Activated T-helper 1 cell treated with anti-CD3 and anti-CD28 coated beads, Interleukin-12 subunit alpha, Interleukin-12 subunit beta, Interleukin-2, Interleukin-4 antibody, amounts not matched to agents 30 ng/mL and 10 ng/mL and 1 ng/mL, durations not matched to agents 14 hours and 24 hours and 36 hours (primary cell): ENCODE data around the gene F7. TPM values are rescaled to one million over a fixed set of nuclear protein-coding genes. Genes with fewer than 3 reads are reported as not detected.

Source experiments
- DNase-seq: peaks from one replicate; pipeline ENCODE4 v3.0.0; 2021; ENCODE audit warnings: low spot score
- H3K27ac Mint-ChIP-seq: one replicate; pipeline ENCODE4 v1.8.0; 2021; ENCODE audit warnings: mild to moderate bottlenecking, mixed read lengths
- H3K27me3 Mint-ChIP-seq: one replicate; pipeline ENCODE4 v1.8.0; 2022; ENCODE audit warnings: mild to moderate bottlenecking, moderate library complexity, mixed read lengths; ENCODE audit not compliant: insufficient read depth
- H3K36me3 Mint-ChIP-seq: one replicate; pipeline ENCODE4 v1.8.0; 2021; ENCODE audit warnings: low read depth, mixed read lengths
- H3K4me1 Mint-ChIP-seq: one replicate; pipeline ENCODE4 v1.8.0; 2021; ENCODE audit warnings: low read depth, mixed read lengths
- H3K4me3 Mint-ChIP-seq: one replicate; pipeline ENCODE4 v1.8.0; 2021; ENCODE audit warnings: mild to moderate bottlenecking, moderate library complexity, mixed read lengths
- H3K9me3 Mint-ChIP-seq: one replicate; pipeline ENCODE4 v1.8.0; 2021; ENCODE audit warnings: mixed read lengths
- intact Hi-C: fragments of 100-400 bp; cut with micrococcal nuclease; formaldehyde crosslinking; loops from one replicate; pipeline ENCODE4 v1.15.1; 2024
- total RNA-seq: library from RNA; stranded (reverse); gene quantifications from 2 replicates; pipeline ENCODE4 v1.2.3, GENCODE V29; 2022

Gene F7
- total RNA-seq, 1 donor from 2014 or later, result not detected

DNA sequence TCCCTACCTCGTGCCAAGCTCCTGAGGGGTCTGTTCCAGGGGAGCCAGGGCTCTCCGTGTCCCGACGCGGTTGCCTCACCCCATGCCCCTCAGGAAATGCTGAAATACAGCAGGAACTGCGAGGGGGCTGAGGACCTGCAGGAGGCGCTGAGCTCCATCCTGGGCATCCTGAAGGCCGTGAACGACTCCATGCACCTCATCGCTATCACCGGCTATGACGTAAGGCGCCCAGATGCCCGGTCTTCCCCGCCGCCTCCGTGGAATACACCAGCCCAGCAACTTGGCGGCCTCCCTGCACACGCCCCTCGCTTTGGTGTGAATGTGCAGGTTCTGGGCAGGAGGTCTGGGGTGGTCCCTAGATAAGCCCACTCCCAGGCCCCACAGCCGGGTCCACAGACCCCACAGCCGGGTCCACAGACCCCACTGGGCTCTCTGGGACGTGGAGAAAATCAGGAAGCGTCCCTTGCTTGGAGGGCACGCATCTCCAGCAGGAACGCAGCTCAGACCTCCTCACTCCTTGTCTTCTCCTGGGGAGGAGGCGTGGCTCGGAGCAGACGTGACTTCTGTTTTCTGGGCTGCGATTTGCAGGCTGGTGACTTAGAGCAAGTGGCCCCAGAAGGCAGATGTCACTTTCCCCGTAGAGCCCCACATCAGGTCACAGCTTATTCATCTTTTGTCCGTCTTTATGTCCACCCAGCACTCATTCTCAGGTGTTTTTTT, 19.4 kb upstream of the F7 start:
- no peaks in the 10 kb centered on the region for H3K9me3 Mint-ChIP-seq

DNA sequence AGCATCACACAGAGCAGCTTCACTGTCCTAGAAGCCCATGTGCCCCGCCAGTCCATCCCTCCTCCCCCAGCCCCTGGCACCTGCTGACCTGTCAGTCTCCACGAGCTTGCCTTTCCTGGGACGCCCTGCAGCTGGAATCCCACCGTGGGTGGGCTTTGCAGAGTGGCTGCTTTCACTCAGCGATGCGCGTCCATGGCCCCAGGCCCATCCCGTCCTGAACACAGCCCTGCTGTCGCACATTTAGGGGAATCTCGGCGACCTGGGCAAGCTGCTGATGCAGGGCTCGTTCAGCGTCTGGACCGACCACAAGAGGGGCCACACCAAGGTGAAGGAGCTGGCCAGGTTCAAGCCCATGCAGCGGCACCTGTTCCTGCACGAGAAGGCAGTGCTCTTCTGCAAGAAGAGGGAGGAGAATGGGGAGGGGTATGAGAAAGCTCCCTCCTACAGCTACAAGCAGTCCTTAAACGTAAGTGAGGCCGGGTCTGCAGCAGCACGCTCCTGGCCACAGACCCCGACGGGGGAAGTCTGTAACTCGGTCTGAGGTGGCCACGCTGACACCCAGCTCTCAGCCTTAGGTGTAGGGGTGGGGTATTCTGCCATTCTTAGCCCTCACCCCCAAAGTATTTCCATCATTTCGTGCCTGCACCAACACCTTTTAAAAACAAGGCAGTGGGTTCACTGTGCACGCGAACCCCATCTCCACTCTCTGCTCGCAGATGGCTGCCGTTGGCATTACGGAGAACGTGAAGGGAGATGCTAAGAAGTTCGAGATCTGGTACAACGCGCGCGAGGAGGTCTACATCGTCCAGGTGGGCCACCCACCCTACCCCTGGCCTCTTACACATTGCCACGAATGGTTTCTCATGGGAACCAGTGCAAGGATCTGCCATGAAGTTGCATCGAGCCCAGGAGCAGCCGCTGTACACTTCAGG, 18.3 kb upstream of the F7 start:
- DNase-seq, result no peak
- H3K9me3 Mint-ChIP-seq, result no peaks in the 10 kb centered on the region
- no peak overlapping the region for H3K27ac Mint-ChIP-seq
- H3K36me3 Mint-ChIP-seq, result no peaks in the 10 kb centered on the region
- H3K4me3 Mint-ChIP-seq, result no peak overlapping the region
- H3K4me1 Mint-ChIP-seq, result no peaks in the 10 kb centered on the region
- intact Hi-C loops, result no loop called here
- H3K27me3 Mint-ChIP-seq, result no peaks in the 10 kb centered on the region

More for the DNA sequence above, 19.4 kb upstream of the F7 start:
- Mint-ChIP-seq H3K4me3 (no peak overlapping the region), H3K27me3 (no peaks in the 10 kb centered on the region), H3K27ac (no peak overlapping the region), H3K4me1 (no peaks in the 10 kb centered on the region), H3K36me3 (no peaks in the 10 kb centered on the region)
- intact Hi-C loops, result no loop called here
- no peak for DNase-seq

DNA sequence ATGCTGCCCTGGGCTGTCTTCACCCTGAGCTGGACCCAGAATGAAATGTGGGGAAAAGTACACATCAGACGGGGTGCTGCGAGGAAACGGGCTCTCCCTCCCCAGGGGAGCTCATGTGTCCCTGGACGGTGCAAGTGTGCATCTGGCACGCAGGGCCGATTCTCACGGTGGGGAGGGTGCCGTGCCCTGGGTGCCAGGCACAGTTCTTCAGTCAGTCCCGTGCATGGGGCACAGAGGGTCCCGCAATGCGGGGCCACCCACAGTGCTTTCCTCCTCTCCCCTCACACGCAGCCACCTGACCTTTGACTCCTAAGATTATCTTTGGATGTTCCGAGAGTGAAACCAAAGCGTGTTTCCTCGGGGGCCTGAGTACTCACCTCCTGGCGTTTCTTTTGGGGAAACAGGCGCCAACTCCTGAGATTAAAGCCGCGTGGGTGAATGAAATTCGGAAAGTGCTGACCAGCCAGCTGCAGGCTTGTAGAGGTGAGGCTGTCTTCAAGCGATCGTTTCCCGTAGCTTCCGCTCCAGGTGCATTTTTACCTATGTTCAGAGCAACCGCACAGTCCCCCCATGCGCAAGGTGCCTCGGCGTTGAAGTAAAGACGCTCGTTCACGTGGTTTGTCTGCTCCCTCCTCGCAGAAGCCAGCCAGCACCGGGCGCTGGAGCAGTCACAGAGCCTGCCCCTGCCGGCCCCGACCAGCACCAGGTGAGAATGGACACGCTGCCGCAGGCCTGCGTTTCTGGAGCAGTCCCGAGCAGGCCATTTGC, 17.5 kb upstream of the F7 start:
- no peak overlapping the region for H3K27ac Mint-ChIP-seq
- DNase-seq, result no peak
- no peaks in the 10 kb centered on the region for H3K9me3 Mint-ChIP-seq
- intact Hi-C loops, result no loop called here
- no peak overlapping the region for H3K4me3 Mint-ChIP-seq
- no peaks in the 10 kb centered on the region for H3K4me1 Mint-ChIP-seq
- no peaks in the 10 kb centered on the region for H3K36me3 Mint-ChIP-seq
- H3K27me3 Mint-ChIP-seq, result no peaks in the 10 kb centered on the region

DNA sequence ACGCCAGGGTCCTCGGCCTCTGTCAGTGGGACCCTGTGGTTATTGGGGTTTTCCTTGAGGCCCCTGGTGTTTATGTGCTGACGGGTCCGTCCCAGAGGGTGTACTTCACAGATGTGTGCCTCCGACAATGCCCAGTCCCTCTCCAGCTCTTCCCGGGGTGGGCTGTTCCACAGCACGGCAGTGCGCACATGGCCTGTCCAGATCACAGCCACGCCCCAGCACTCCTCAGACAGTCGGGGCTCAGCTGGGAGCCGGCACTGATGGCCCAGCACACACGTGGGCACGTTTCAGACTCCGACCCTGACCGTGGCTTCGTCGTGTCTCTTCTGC, 16.9 kb upstream of the F7 start:
- no peak for DNase-seq
- no peak overlapping the region for H3K4me3 Mint-ChIP-seq
- no peaks in the 10 kb centered on the region for H3K27me3 Mint-ChIP-seq
- H3K4me1 Mint-ChIP-seq, result no peaks in the 10 kb centered on the region
- intact Hi-C loops, result no loop called here
- H3K27ac Mint-ChIP-seq, result no peak overlapping the region
- no peaks in the 10 kb centered on the region for H3K9me3 Mint-ChIP-seq
- no peaks in the 10 kb centered on the region for H3K36me3 Mint-ChIP-seq

DNA sequence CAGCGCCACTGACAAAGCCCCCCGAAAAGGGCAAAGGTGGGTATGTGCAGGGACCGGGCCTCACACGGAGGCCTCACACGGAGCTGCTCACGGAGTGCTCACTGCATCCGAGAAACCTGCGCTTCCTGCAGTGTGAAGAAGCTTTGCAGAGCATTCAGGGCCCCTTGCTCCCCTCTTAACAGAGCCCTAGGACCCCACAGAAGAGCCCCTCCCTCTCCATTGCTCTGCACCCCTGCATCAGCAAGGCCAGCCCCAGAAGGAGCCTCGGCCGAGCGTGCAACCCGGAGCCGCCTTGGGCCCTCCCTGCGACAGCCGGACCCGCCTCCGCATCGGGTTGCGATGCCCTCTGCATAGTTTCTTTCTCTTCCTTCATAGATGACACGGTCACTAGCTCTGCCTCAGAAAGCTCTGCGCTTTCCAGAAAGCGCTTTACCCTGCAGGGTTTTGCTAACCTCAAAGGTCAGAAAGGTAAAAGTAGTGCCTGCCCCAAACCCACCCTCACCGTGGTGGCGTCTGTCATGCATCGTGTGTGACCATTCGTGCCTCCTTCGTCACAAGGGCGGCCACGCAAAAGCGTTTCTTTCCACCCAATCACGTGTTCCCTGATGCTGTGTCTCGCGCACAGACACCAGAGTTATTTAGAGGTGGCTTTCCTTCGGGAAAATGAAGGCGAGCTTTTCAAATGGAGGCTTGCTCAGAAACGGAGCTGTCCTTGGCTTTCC, 15.7 kb upstream of the F7 start:
- no peaks in the 10 kb centered on the region for H3K9me3 Mint-ChIP-seq
- H3K27me3 Mint-ChIP-seq, result no peaks in the 10 kb centered on the region
- H3K36me3 Mint-ChIP-seq, result no peaks in the 10 kb centered on the region
- H3K4me1 Mint-ChIP-seq, result no peaks in the 10 kb centered on the region
- intact Hi-C loops, result no loop called here
- no peak for DNase-seq
- H3K27ac Mint-ChIP-seq, result no peak overlapping the region
- no peak overlapping the region for H3K4me3 Mint-ChIP-seq

DNA sequence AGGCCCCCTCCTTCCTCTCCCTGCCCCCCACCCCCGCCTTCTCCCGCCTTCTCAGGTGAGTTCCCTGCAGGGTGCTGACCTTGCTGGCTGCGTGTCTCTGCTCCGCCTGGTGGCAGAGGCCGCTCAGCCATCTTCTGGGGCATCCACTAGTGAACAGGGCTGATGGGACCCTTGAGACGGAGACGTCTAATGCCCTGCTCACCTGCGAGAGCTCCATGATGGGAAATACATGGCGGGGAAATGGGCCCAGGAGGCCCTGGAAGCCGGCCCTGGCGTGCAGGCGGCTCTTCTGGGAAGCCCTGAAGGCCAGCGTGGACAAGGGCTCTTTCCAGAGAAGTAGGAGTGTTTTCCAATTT, 15.2 kb upstream of the F7 start:
- Mint-ChIP-seq H3K4me1 (no peaks in the 10 kb centered on the region), H3K9me3 (no peaks in the 10 kb centered on the region), H3K4me3 (no peak overlapping the region), H3K27me3 (peaks cover 2% of the 10 kb centered on the region), H3K27ac (no peak overlapping the region), H3K36me3 (no peaks in the 10 kb centered on the region)
- intact Hi-C loops, result no loop called here
- DNase-seq, result no peak

DNA sequence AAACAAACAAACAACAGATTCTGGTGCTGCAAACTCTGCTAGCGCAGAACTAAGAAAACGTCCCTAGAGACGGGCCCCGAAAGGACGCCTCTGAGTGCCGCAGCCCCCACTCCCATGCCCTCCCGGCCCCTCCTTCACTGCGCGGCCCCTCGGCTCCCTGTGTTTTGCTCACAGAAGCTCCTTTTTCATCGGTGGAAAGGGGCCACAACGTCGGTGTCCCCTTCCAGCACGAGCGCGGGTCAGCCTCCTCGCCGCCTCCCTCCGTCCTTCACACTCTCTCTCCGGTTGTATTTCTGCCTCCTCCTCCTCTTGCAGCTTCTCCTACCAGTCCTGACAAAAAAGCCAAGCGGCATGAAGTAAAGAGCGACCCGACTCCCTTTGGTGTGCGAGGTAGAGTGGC, 14.8 kb upstream of the F7 start:
- DNase-seq, result no peak
- H3K36me3 Mint-ChIP-seq, result no peaks in the 10 kb centered on the region
- intact Hi-C loops, result no loop called here
- no peaks in the 10 kb centered on the region for H3K4me1 Mint-ChIP-seq
- no peak overlapping the region for H3K4me3 Mint-ChIP-seq
- H3K27me3 Mint-ChIP-seq, result peaks cover 2% of the 10 kb centered on the region
- no peaks in the 10 kb centered on the region for H3K9me3 Mint-ChIP-seq
- no peak overlapping the region for H3K27ac Mint-ChIP-seq

DNA sequence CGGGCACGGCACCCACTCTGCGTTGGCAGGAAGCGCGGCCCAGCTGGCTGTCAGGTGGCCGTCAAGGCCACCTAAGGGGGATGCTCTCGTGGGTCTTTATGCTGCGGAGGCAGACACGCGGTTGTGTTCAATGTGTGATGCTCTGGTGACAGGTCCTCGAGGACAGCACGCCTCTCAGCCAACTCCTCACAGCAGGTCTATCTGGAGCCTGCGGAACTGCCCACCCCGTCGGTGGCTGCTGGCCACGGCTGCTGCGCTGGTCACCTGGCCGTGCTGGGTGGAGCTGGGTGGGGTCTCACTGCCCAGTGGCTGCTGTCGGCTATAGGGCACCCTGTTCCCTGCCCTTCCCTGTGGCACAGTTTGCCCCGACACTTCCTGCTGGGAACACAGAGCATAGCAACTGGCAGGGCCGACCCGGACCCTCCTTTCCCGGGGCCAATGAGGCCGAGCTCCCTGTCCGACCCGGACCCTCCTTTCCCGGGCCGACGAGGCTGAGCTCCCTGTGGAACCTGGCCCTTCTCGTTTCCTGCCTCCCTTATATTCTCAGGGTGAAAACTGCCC, 14.3 kb upstream of the F7 start:
- intact Hi-C loops, result no loop called here
- Mint-ChIP-seq H3K27me3 (peaks cover 2% of the 10 kb centered on the region), H3K4me3 (no peak overlapping the region), H3K36me3 (no peaks in the 10 kb centered on the region), H3K4me1 (no peaks in the 10 kb centered on the region), H3K9me3 (no peaks in the 10 kb centered on the region), H3K27ac (no peak overlapping the region)
- no peak for DNase-seq

DNA sequence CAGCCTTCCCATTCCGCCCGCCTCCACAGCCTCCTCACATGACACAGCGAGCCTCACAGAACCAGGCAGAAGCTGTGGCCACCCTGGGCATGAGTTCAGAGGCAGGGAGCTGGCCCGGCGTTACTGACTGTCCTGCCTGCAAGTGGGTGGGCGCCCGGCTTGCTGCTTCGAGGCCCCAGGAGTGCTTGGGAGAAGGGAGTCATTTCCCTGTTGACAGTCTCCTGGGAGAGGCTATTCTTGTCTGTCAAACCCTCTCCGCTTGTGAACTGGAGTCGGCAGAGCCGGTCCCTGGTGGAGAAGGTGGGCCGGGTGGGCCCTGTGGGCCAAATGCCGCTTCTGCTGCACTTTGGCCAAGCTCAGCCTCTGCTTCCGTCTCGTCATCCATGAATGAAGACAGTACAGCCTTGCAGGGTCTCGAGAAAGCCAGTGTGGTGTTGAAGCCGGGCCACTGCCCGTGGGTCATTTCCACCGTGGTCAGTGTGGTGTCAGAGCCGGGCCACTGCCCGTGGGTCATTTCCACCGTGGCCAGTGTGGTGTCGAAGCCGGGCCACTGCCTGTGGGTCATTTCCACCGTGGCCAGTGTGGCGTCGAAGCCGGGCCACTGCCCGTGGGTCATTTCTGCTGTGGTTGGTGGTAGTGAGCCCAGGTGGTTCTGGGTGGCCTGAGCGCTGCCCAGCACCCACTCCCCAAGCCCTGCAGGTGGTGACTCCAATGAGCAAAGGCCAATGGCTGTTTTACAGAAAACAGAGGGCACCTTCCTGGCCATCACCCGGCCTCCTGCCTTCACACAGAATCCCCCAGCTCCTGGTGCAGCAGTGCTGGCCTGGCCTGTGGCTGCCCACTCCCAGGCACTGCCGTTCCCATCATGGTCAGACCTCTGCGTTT, 13.5 kb upstream of the F7 start:
- Mint-ChIP-seq H3K27me3 (peaks cover 2% of the 10 kb centered on the region), H3K9me3 (no peaks in the 10 kb centered on the region), H3K36me3 (no peaks in the 10 kb centered on the region), H3K27ac (no peak overlapping the region), H3K4me3 (no peak overlapping the region), H3K4me1 (no peaks in the 10 kb centered on the region)
- DNase-seq, result no peak
- intact Hi-C loops, result no loop called here

DNA sequence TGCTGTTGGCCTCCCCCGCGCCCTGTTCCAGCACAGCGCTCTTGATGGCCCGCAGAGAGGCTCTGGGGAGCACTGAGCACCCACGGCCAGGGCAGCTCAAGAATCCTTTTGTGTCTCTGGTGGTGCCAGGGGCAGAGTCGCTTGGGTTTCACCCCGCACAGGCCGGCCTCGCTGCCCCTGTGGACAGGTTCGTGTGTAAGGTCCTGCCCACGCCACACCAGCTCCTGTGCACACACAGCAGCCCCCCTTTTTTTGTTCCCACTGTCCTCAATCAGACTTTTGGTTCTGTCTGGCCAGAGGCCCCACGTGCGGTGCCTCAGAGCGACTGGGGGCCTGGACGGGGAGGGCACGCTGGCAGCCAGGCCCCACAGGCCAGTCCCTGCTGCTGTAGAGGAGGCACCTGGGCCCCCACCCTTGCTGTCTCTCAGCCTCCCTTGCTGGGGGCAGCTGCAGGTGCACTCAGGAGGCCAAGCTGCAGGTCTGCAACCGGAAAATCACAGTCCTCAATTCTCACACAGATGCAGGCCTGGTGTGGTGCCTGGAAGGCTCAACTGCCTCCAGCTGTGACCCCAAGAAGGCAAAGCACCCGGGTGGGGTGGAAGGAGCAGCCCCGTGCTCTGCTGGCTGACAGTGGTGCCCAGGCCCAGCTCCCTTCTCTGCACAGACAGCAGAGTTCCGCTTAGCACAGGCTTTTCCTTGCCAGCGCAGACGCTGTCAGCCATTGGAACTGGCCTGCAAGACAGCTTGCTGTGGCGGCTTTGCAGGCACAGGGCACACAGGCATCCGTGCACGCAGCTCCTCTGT, 12.6 kb upstream of the F7 start:
- no peaks in the 10 kb centered on the region for H3K9me3 Mint-ChIP-seq
- H3K27ac Mint-ChIP-seq, result no peak overlapping the region
- peaks cover 2% of the 10 kb centered on the region for H3K27me3 Mint-ChIP-seq
- no peaks in the 10 kb centered on the region for H3K4me1 Mint-ChIP-seq
- no peaks in the 10 kb centered on the region for H3K36me3 Mint-ChIP-seq
- no peak for DNase-seq
- H3K4me3 Mint-ChIP-seq, result no peak overlapping the region
- intact Hi-C loops, result no loop called here
